Activated T-cell treated with anti-CD3 and anti-CD28 coated beads, Interleukin-2, amount 50 U/mL, for 1 hour (primary cell): ENCODE measurements around the gene THRB.

Source experiments
- DNase-seq: peaks from one replicate; pipeline ENCODE4 v3.0.0-alpha.2; 2020

Gene THRB

GRCh38 chr3:24161841-24162240 is 332.8 kb downstream of the THRB start:
- DNase-seq = no peak

GRCh38 chr3:24160424-24161095 is 334.1 kb downstream of the THRB start:
- no peak for DNase-seq

- DNase-seq = no peak
Measured at GRCh38 chr3:24158761-24159454, 335.7 kb downstream of the THRB start.

GRCh38 chr3:24157106-24157505 is 337.5 kb downstream of the THRB start:
- no peak for DNase-seq

- no peak for DNase-seq
Measured at GRCh38 chr3:24156466-24156865, 338.2 kb downstream of the THRB start.

- no peak for DNase-seq
Measured at GRCh38 chr3:24155276-24155675, 339.4 kb downstream of the THRB start.

- no peak for DNase-seq
Measured at GRCh38 chr3:24154781-24155180, 339.9 kb downstream of the THRB start.

GRCh38 chr3:24154013-24154695 is 340.5 kb downstream of the THRB start:
- no peak for DNase-seq

GRCh38 chr3:24151594-24151993 is 343.1 kb downstream of the THRB start:
- DNase-seq = no peak

- DNase-seq = no peak
Measured at GRCh38 chr3:24149032-24149431, 345.6 kb downstream of the THRB start.

- DNase-seq = no peak
Measured at GRCh38 chr3:24145981-24146822, 348.4 kb downstream of the THRB start.

- DNase-seq = no peak
Measured at GRCh38 chr3:24145481-24145880, 349.2 kb downstream of the THRB start.

- no peak for DNase-seq
Measured at GRCh38 chr3:24142127-24142526, 352.5 kb downstream of the THRB start.

- DNase-seq = no peak
Measured at GRCh38 chr3:24141548-24141947, 353.1 kb downstream of the THRB start.

GRCh38 chr3:24139463-24140412 is 354.9 kb downstream of the THRB start:
- no peak for DNase-seq

GRCh38 chr3:24138876-24139256 is 355.8 kb downstream of the THRB start:
- DNase-seq = no peak

GRCh38 chr3:24137958-24138875 is 356.4 kb downstream of the THRB start:
- DNase-seq = no peak

GRCh38 chr3:24137334-24137733 is 357.3 kb downstream of the THRB start:
- DNase-seq = no peak

- DNase-seq = no peak
Measured at GRCh38 chr3:24136624-24137310, 357.9 kb downstream of the THRB start.

GRCh38 chr3:24135280-24135679 is 359.4 kb downstream of the THRB start:
- no peak for DNase-seq
